ENCODE results near the gene HGFAC.

GRCh38 chr4:3414421-3415279 lies 27.1 kb upstream of the HGFAC start:
- TF ChIP-seq, protein P1, sequence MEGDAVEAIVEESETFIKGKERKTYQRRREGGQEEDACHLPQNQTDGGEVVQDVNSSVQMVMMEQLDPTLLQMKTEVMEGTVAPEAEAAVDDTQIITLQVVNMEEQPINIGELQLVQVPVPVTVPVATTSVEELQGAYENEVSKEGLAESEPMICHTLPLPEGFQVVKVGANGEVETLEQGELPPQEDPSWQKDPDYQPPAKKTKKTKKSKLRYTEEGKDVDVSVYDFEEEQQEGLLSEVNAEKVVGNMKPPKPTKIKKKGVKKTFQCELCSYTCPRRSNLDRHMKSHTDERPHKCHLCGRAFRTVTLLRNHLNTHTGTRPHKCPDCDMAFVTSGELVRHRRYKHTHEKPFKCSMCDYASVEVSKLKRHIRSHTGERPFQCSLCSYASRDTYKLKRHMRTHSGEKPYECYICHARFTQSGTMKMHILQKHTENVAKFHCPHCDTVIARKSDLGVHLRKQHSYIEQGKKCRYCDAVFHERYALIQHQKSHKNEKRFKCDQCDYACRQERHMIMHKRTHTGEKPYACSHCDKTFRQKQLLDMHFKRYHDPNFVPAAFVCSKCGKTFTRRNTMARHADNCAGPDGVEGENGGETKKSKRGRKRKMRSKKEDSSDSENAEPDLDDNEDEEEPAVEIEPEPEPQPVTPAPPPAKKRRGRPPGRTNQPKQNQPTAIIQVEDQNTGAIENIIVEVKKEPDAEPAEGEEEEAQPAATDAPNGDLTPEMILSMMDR (IDR thresholded peaks at IDR 0.05) = no peak
- TF ChIP-seq POLR2AphosphoS5 (IDR thresholded peaks at IDR 0.05) (no peak), POLR2A (IDR thresholded peaks at IDR 0.05; ENCODE audit: low read depth) (no peak)
